HG02588 (cell line): Measurements from ENCODE around the gene STRC.
"Not testable (repeated sequence)": the region's sequence is repeated elsewhere in the genome, so short reads cannot be mapped to it uniquely, and the experiment has no call there.

ENCODE experiments used
- ATAC-seq: cut with Tn5 transposase; IDR thresholded peaks from one replicate; pipeline ENCODE4 v1.9.1; 2021; ENCODE audit warnings: mild to moderate bottlenecking, moderate library complexity; ENCODE audit not compliant: unreplicated experiment

Gene STRC

GRCh38 chr15:43566615-43567014 is 52.0 kb downstream of the STRC start:
- not testable (repeated sequence) for ATAC-seq

GRCh38 chr15:43563793-43564192 is 54.8 kb downstream of the STRC start:
- ATAC-seq: not testable (repeated sequence)

DNA sequence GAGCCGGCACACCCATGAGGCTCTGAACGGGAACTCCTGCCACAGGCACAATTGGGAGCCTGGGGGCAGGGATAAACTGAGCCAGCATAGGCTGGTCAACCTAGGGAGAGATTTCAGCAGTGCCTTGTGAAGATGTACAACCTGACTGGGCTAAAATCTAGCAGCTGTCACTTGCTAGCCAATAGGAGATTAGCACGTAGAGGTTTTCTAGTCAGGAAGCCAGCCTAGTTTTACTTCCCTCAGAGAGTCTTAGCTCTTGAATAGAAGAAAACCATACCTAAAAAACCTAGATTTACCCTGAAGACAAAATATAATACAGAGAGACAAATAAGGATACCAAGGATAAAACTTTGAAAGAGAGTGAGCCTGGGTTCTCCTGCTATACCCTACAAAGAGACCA is 55.8 kb downstream of the STRC start:
- ATAC-seq: not testable (repeated sequence)

DNA sequence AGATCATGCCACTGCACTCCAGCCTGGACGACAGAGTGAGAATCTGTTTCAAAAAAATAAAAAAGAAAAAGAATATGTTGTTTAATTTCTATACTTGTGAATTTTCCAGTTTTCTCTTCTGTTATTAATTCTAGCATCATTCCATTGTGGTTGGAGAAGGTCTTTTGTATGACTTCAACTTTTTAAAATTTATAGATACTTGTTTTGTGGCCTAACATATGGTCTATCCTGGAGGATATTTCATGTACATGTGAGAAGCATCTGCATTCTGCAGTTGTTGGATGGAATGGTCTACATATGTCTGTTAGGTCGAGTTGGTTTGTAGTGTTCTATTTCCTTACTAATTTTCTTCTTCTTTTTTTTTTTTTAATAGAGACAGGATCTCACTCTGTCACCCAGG is 65.6 kb downstream of the STRC start:
- no peak for ATAC-seq

DNA sequence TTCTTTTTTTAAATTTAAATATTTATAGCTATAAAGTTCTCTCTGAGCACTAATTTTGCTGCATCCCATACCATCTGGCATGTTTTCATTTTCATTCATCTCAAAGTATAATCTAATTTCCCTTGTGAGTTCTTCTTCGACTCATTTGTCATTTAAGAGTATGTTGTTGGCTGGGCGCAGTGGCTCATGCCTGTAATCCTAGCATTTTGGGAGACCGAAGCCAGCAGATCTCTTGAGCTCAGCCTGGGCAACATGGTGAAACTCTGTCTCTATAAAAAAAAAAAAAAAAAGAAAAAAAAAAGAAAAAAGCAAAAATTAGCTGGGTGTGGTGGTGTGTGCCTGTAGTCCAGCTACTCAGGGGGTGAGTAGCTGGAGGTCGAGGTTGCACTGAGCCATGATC is 66.3 kb downstream of the STRC start:
- ATAC-seq: no peak

- ATAC-seq: no peak
Measured at GRCh38 chr15:43550527-43551363, 67.9 kb downstream of the STRC start.
